GM20431 (cell line): Measurements from ENCODE around the gene SPAG6.

Experiments
- in situ Hi-C: fragments of 300-500 bp; cut with MseI, MboI; formaldehyde crosslinking; loops from one replicate; pipeline ENCODE4 v1.15.0; 2020; ENCODE audit warnings: low sequenced_read_pairs; ENCODE audit not compliant: unreplicated experiment

SPAG6 gene

DNA sequence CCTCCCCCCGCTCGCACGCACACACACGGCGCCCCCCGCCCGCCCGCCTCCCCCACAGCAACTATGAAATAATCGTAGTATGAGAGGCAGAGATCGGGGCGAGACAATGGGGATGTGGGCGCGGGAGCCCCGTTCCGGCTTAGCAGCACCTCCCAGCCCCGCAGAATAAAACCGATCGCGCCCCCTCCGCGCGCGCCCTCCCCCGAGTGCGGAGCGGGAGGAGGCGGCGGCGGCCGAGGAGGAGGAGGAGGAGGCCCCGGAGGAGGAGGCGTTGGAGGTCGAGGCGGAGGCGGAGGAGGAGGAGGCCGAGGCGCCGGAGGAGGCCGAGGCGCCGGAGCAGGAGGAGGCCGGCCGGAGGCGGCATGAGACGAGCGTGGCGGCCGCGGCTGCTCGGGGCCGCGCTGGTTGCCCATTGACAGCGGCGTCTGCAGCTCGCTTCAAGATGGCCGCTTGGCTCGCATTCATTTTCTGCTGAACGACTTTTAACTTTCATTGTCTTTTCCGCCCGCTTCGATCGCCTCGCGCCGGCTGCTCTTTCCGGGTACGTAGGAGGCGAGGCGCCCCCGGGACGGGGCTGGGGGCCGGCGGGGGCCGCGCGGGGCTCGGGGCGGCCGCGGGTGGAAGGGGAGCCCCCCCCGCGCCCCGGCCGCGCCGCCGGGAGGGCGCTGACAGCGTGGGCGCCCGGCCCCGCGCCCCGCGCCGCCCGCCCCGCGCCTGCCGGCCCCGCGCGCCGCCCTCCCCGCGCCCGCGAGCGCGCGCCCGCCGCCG lies 24.0 kb upstream of the SPAG6 start:
- in situ Hi-C loops = no loop called here

DNA sequence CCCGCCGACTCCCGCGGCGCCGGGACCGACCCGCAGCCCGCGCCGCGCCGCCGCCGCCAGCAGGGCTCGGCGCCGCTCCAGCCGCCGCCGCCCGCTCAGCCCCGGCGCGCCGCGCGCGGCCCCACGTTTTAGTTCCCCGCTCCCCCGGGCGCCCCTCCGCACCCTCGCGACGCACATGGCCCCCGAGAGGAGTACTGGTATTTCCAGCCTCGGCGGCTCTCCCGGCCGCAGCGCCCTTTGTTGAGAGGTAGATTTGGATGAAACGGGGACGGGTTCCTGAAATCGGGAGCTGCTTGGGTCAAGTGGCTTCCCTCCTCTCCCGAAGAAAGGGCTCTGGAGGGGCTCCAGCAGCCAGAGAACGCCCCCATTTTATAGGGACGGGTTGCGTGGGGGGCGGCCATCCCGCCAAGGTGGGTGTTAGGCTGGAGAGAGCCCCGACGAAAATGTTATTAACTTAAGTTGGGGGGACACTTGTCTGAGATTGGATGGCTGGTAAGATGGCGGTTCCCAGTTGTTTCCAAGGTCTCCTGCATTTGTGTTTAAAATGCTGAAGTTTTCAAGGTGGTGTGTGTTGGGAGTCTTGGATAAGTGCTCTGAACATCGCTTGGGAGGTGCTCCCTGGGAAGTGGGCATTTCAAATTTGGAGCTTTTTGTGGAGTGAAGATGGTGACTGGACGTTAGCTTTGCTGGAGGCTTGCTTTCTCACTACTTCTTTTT lies 23.2 kb upstream of the SPAG6 start:
- in situ Hi-C loops = no loop called here

DNA sequence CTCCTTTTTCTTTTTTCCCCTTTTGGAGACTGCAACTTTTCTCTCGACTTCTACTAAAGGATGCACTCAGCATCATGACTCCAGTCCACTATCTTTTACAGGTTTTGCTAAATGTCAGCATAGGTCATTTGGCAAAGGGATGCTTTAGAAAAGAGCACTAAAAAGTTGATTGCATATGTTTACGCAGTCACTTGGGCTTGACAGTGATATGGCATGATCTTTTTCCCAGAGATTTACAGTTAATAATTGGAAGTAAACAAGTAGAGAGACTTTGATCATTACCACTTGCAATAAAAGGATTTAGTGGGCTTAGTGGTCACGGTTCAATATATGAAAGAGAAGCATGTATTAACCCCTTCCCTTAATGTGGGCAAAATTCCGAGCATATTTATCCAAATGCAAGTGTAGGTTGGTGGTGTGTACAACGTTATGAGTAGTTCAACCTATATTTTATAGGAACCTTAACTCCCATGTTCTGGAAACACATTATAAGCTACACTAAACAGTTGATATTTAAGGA lies 22.6 kb upstream of the SPAG6 start:
- in situ Hi-C loops = no loop called here

DNA sequence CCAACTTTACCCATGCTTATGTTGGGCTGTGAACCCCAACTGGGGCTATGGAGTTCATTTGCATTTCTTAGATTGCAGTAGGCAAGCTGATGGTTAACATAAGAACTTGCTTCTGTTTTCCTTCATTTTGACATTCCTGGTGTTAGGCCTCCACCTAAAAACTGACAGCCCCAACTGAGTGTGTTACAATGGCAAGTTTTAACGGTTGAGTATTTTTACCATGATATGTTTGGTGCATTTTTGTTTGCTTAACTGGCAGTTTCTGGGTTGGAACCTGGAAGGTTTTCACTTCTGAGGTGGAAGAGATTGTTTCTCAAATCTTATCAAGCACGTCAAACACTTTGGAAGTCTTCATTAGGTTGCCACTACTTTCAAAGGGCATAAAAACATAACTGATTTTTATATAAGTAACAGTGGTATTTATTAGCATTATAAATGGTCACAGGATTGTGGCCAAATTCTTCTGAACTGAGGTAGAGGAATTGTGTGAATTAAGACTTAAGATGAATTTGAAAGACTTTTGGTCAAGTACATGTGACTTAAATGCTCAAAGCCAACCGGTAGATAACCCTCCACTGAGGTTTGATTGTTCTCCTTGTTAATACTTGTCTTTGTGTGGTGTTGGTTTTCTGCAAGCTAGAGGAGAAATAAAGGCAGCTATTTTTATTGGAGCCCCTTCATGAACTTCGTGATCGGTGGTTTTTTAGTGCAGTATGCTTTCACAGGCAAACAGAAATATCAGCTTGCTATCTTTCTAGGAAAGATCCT lies 21.6 kb upstream of the SPAG6 start:
- in situ Hi-C loops = no loop called here

DNA sequence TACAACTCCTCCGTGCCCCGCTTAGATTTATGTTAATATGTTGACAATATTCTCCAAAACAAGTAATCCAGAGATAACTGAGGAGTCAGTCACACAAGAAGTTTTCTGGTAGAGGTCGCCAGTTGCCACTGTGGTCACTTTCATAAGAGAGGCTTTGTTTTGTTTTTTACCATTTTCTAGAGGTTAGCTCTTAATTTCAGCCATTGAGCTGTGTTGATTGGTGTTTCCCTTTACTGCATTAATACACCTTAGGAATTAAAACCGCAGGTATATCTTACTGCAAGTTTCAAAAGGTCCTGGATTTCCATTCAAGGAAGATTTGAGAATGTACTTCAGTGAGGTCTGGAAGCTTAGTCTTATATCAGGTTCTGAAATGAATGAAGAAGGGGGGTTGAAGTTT lies 20.9 kb upstream of the SPAG6 start:
- in situ Hi-C loops = no loop called here

DNA sequence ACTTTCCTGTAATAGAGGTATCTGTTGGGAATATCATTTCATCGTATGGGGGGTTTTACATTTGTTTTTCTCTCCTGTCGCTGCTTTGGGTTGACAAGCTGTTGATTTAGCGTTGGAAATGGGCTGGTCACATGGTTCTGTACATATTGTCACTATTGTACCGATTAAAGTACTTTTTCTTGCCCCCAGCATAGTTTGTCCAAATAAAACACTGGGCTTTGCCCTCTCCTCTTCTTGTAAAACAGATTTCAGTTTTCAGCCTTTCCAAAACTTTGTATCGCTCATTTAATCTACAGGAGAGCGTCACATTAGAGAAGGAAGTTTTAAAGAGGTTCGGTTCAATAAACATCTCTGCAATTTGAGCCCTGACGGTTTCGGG lies 20.4 kb upstream of the SPAG6 start:
- in situ Hi-C loops = no loop called here

DNA sequence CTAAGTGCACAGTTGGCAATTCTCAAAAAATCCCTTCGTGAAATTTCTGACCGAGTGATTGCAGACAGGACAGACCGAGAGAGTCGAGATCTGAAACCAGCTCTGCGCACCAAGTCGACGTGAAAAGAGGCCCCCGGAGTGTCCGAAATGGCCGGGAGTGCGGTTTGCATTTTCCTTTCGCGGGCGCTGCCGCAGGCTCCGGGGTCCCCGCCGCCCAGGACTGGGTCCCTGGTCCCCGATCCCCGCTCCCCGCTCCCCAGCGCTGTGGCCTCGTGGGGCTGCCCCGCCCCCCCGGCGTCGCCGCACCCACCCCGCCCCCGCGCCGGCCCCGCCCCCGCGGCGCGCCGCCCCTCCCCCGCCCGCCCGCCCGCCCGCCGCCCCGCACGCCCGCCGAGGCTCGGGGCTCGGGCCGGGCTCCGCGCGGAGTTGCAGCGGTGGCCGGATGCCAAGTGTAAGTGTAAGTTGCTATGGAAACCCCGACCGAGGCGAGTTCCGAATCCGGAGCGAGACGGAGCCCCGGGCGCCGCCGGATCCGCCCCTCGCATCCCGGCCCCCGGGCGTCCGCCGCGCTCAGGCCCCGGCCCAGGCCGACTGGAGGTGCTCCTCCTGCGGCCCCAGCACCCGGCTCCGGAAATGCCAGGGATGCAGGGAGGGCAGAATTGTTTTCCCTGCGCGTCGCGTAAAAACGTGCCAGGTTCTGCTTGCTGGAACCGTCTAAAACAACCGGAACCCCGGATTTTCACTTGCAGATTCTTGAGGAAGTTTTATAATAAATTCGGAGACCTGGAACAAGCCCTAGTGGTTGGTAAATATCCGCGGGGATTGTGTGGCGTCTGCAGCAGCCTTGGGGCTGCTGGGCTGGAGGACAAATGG lies 19.8 kb upstream of the SPAG6 start:
- in situ Hi-C loops = no loop called here

DNA sequence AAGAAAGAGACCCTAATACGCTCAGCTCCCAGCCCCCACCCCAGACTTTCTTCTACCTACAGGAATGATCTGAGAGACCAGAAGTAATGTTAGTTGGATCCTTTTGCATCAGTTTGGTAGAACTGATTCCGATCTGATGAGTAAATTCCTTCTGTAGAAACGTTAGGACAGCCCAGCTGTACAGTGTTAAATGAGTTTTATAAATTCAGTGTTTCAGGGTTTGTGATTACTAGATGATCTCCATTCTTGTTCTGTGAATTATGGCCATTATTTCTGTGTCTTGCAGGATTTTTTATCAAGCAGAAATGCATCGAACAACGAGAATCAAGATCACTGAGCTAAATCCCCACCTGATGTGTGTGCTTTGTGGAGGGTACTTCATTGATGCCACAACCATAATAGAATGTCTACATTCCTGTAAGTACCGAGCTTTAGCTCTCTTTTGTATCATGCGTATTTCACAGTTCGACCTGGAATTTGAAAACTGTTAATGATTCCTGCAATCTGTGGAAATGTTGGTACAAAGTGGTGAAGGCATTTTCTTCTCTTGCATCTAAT lies 19.1 kb upstream of the SPAG6 start:
- in situ Hi-C loops = no loop called here

DNA sequence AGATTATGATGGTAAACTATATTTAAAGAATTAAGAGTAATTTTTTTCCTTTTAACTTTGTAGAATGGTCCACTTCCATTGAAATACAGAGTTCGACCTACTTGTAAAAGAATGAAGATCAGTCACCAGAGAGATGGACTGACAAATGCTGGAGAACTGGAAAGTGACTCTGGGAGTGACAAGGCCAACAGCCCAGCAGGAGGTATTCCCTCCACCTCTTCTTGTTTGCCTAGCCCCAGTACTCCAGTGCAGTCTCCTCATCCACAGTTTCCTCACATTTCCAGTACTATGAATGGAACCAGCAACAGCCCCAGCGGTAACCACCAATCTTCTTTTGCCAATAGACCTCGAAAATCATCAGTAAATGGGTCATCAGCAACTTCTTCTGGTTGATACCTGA lies 16.1 kb upstream of the SPAG6 start:
- in situ Hi-C loops = no loop called here

DNA sequence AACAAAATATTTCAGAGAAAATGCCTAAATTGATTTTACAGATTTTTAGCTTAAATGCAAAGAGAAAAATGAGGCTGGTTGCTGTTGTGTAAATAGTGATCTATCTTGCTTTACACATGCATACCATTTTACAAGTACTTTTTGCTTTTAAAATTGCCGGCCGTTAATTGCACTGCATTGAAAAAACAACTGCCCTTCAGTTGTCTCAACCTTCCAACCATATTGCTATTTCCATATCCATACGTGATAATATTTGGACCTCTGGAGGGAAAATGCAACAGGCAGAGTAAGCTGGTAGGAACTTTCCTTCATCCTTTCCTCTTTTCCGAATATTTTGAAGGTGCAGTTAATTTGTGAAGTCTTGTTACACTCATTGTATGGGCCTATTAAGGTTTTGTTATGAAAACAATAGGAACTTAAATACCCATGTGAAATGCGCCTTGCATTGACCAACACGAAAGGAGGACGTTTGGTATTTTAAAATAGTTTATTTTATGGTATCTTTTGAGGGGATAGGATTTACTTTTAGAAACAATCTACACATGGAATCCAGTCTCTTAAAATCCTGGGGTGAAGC lies 13.1 kb upstream of the SPAG6 start:
- in situ Hi-C loops = no loop called here

DNA sequence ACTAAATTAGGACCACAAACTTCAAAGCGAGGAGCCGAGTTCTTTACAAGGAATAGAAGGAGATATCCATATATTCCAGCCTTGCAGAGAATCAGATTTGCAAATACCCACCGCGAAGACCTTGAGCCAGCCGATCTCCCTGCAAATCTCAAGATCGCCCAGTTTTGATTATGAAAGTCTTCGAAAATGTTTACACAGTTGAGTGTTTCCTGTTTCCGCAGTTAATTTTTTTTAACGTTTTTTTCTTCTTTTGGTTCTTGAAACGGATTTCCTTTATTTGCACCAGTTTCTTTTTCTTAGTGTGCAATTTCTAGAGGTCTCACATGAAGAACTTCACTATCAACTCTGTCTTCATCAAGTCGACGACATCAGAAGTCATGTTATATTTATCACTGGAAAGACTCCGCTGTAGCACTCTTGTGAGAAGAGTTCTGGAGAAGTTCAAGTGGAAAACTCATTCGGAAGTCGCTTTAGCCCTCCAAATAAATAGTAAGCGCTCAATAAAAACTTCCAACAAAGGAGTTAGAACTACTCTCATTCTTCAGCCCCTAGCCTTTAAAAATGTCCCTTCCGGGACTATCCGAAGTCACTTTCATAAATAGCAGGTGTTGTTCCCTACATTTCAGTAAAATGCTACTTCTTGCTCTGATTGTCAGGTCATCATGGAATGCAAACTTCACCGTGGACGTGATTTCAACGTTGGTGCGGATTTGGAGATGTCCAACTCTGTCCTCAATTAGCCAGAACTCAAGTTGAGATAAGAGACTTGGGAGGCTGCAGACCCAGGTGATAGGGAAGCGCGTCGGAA lies 11.9 kb upstream of the SPAG6 start:
- in situ Hi-C loops = no loop called here

DNA sequence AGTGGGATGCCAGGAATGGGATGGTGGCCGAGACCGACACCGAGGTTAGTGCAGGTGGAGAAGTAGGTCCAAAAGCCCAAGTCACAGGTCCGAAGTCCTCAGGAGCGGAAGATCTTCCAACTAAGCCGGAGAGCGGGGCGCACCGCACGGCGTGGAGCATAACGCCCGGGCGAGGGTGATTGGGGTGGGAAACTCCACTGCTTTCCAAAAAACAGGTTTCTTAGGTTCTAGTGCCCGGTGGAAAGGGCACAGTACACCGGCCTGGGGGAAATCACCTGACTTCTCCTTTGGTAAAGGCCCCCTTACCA lies 11.4 kb upstream of the SPAG6 start:
- in situ Hi-C loops = no loop called here

DNA sequence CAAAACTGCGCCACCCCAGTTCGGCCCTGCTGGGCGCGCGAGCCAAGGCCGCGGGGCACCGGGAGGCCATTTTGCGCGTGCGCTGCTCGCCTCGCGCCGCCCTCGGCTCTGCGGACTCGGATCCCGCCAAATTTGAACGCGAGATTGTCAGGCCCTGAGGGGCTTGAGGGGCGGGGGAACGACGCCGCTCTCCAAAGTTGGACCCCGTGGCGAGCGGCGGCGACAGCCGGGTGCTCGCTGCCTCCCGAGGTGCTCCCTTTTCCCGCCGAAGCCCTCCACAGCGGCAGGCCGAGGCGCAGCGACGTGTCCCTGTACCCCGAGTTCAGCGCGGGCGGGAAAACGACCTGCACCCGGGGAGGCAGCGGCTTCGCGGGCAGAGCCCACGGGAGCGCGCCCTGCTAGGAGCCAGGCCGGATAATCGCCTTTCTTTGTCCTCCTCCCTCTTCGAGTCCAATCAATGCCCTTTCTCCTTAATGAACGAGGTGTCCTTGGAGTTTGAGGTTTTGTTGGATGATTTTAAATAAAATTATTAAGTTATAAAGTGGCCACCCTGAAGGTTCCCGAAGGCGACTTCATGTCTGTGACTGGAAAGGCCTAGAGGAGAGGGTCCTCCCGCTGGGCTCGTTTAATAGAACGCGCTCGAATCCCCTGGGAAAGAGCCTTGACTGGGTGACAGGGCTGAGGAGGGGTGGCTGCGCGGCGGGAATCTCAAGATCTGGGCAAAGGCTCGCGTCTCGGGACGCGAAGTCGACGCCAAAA lies 10.7 kb upstream of the SPAG6 start:
- in situ Hi-C loops = no loop called here

DNA sequence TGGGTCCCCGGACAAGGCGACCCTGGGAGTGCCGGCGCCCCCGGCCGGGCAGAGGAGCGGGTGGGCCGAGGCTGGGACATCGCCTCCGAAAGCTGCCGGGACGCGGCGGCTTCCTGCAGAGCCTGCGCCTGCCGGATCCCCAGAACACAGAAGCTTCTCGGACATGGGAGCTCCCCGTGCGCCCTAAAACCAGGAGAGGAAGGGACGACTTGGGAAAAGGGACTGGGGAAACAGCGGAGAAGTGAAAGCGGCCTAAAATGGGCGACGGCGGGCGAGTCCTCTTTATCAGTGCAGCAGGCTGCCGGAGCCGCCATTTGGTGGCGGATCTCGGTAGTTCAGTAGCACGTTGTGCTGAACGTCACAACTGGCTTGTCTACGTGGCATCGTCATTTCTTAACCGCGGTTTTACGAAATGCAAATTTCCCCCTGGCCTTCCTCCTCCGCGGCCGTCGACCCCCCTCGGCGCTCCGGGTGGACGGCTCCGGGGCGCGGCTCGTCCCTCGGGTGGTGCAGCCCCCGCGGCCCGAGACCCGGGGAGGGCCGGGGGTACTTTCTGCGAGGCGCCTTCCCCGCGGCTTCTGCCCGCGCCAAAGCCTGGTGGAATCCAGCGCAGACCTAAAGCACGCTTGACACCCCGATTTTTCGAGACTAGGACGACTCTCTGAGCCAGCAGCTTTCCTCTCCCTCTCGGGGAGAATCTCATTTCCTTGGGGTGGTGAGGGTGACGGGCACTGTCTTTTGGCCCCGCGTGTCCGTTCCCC lies 9.9 kb upstream of the SPAG6 start:
- in situ Hi-C loops = no loop called here

DNA sequence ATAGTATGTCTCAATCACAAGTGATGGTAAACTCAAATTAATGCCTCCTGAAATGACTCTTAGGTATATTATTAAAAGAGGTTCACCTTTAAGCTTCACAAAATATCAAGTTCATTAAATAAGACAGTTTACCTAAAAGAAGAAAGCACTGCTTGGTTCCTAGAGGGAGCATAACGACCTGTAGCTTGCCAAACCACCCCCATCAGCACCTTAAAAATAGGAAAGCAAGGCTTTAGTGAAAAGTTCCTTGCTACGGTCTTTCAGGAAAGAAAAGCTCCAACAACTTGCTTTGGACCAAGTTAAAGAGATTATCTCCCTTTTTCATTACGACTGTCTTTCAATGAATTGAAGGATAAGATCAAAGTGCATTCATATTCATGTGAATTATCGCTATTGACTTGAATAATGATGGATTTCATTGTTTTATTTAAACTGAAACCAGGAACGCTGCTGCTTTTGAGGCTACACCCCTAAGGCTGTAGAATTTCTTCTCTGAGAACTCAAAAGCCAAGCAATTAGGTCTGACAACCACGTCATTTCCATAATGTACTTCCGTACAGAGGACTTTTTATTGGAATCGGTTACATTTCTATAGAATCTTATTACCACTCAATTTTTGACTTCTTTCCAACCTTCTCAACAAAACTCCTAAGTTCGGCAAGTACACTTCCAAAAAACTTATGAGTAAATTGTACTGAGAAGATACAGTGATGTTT lies 7.0 kb upstream of the SPAG6 start:
- in situ Hi-C loops = no loop called here

DNA sequence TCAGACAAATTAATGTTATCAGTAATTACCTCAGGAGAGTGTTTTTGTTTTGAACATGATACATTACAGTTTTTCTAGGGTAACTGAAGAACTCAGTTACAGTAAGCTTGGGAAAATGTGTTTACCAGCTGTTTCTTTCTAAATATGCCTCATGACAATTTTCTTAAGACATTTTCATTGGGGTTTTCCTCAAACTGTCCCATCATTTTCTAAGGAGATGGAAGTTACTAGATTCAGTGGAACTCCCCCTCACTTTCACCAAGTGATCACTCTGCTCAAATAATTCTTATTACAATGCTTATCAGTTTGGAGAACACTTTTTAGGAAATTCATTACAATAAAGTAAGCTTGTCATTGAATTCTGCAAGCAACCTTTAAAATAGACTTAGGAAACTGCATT lies 6.4 kb upstream of the SPAG6 start:
- in situ Hi-C loops = no loop called here
